ENCODE data around the gene FHOD3.

The FHOD3 gene

DNA sequence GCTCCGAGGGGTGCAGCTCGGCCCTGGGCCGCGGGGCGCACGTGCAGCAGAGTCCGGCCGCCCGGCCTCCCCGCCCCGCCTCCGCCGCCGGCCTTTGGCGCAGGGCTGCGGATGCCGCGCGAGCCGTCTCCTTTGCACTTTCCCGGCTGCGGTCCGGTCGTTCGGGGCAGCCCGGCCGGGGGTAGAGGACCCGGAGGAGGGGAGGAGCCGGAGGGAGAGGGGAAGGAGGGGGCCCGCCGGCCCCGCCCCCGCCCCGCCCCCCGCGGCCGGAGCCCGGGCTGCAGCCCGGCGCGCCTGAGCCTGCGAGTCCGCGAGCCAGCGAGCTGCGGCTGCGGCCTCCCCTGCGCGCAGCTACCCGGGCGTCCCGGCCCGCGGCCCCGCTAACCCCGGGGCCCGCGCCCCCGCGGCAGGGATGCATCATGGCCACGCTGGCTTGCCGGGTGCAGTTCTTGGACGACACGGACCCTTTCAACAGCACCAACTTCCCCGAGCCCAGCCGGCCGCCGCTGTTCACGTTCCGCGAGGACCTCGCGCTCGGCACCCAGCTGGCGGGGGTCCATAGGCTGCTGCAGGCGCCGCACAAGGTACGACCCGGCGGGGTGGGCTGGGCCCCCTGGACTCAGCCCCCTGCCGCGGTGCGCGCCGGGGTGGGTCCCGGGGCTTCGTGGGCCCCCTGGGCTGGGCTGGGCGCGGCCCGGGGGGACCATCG is at the start of gene FHOD3:
TSS of gene FHOD3 (plus strand) at position 297 of the 709 bp plus-strand sequence. CDS start at position 420, 123 bp downstream.
- no peak for DNase-seq

DNA sequence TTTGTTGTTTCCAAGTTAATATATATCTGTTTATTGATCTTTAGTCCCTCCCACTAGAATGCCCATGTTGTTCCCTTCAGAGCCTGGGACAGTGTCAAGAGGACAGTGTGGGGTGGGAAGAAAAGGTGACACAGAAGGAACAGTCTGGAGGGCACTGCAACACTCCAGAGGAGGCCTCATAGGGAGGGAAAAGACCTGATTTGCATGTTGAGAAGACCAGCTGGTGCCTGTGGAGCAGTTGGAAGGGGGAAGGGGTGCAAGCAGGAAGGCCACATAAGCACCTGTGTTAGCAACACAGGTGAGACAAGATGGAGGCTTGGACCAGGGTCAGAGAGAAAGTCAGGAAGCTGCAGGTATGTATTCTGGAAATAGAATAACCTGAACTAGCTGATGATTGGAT is 48.1 kb upstream of the FHOD3 start:
- no peak for DNase-seq

DNA sequence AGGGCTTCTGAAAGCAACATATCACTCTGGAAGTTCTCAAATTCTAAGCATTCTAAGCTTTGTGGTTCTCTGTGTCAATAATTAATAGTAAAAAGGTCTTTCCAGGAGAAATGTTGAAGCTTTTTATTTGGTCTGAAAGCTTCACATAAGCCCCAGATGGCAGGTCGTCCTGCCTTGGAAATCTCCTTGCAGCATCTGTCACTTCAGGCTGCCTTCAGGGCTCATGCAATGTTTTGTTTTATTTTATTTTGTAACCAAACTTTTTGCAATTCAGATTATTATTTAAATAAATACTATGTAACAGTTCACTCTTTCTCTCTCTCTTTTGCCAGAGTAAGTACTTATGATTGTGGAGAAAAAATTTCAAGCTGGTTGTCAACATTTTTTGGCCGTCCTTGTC is 46.7 kb upstream of the FHOD3 start:
- no peak for DNase-seq

DNA sequence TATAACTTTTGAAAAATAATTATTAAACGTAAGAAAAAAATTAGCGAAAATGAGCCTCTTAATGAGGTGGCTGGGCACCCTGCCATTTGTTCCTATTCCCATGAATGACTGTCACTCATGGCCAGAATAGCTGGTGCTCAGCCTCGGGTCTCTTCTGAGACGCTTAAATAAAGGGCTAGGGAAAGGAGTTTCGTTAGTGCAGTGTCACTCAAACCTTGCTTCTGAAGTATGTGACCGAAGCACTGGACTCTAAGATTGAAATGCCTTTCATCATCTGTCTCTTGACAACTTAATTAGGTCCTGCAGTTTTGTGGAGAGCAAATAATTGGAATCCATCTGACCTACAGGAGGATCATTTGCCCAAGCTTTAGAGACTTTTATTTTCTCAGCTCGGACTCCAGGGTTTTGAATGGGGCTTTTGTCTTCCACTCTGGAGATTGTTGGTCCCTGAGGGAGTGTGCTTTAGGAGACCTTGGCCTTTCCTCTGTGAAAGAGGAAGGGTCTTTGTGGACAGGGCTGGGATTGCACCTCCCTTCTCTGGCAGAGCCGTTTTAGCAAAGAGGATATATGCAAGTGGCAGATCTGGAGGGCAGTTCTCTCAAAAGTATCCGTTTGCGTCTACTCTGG is 42.3 kb upstream of the FHOD3 start:
- no peak for DNase-seq

DNA sequence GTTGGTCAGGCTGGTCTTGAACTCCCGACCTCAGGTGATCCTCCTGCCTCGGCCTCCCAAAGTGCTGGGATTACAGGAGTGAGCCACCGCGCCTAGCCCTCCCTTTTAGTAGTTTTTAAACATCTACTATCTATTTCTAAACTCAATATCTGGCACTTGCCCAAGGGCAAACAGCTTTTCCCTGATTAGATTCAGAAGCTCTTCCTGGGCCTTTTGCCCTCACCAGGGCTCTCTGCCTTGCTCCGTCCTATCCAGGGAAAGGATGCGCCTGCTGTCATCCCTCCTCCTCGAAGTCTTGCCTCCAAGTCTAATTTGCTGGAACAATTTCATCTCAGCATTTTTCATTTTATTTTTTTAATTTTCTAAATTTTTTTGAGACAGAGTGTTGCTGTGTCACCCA is 41.4 kb upstream of the FHOD3 start:
- DNase-seq = no peak

DNA sequence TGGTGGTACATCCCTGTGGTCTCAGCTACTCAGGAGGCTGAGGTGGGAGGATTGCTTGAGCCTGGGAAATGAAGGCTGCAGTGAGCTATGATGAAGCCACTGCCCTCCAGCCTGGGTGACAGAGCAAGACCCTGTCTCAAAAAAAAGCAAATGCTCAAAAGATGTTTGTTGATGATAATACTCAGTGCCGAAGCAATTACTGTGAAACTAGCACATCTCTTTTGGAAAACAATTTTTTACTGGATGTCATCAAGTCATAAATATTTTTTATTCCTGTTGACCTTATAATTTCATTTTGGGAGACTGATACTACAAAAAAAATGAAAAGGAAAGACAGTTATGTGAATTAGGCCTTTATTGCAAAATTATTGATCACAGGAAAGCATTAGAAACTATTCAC is 34.5 kb upstream of the FHOD3 start:
- DNase-seq = no peak

DNA sequence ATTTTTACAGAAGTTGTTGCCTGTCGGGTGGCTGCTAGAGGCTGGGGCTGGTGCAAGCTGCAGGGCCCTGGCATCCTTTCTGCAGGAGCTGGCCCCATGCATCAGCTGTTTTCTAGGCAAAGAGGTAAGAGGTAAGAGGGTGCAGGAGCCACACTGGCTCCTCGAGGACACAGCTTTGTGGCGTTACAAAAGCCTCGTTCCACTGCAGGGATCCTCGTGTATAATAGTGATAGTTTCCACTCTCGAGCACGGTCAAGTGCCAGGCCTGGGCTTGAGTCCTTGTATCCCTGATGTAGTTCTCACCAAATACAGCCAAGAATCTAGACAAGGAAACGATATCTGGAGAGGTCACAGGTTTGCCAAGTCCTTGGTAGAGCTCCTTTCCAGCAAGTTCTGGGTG is 33.2 kb upstream of the FHOD3 start:
- DNase-seq = no peak

DNA sequence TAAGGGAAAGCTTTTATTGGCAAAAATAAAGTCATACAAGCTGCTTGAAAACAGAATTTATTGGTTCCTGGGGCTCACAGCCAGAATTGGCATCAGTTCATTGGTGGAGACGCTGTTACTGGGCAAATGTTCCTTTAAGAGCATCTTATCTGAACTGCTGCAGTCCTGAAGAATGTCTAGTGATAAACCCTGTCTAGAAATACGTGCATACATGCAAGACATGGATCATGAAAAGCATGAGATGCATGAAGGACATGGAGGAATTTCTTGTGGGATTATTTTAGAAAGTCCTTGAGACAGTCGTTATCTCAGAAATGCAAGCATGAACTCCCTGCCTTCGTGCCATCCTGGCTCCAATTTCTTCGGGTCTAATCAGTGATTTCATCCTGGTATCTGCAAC is 32.5 kb upstream of the FHOD3 start:
- no peak for DNase-seq

DNA sequence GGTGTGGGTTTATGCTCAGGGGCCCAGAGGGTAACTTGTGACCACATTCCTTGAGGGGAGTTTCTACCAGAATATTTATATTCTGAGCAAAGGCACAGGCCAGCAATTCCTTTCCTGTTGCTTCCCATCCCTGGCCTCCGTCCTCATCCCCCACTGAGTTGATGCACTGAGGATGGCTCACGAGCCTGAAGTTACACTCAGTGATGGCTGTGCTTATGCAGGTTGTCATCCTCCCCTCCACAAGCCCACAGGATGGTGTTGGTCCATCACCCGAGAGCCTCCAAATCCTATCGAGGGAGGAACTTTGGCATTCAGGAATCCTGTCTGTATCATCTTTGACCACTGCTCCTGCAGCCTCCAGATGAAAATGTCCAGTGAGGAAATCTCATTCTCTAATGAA is 28.4 kb upstream of the FHOD3 start:
- DNase-seq = no peak

DNA sequence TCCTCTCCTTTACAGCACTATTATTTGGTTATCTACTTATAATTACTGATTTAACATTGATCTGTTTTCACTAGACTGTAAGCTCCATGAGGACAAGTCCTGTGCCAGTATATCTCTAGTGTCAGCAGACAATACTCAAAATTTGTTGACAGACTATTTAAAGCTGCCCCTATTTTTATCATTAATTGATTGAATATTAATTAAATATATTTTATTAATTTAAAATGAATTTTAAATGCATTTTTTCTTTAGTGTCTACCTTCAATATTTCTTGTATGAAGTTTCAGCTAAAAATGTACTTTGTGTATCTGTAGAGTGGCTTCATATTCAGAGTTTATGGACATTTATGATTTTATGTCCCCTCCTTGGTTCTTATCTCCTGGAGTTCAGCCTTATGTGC is 26.4 kb upstream of the FHOD3 start:
- DNase-seq = no peak

DNA sequence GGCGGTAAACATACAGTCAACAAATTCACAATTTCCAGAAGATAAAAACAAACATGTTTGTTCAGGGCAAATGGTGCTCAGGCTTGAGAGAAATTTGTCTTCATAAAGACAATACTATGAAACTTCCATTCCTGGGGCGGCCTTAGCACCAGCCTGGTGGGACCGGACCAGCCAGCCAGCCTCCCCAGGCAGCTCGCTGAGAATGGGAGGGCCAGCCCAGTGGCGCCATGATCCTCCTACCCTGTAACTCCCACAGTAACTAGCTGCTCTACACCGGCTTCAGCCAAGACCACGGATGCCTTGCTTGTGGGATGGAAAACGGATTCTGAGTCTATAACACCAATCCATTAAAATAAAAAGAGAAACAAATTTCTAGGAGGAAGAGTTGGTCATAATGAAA is 24.2 kb upstream of the FHOD3 start:
- no peak for DNase-seq

DNA sequence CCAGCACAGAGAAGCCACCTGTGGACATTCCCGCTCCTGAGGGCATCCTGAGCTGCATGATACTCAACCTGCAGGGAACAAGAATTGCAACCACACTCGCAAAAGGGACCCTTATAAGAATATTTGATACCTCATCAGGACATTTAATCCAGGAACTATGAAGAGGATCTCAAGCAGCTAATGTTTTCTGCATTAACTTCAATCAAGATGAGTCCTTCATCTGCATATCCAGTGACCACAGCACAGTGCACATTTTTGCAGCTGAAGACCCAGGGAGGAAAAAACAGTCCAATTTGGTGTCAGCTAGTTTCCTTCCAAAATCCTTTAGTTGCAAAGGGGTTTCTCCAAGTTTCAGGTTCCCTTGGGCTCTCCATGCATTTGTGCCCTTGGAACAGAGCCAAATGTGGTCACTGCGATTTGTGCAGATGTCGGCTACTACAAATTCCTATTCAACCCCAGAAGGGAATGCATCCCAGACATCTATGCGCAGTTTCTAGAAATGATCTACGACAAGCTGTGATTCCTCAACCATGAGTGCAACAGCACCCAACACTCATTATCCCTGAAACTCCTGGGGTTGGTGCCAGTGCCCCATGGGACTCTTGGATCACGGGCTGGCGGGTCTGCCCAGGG is 23.3 kb upstream of the FHOD3 start:
- no peak for DNase-seq

DNA sequence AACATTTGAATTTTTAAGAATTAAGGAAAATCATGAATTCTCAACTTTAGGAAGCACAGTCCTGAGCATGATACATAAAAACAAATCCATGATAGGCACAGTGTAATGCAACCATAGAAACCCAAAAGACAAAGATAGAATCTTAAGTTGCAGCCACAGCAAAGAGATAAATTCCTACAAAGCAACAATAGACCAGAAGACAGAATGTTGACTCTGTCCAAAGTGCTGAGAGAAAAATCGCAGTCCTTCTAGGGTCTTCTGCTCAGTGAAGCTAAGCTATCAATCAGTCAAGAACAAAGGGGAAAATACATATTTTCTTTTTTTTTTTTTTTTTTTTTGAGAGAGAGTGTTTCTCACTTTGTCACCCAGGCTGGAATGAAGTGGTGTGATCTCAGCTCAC is 22.0 kb upstream of the FHOD3 start:
- DNase-seq = no peak

DNA sequence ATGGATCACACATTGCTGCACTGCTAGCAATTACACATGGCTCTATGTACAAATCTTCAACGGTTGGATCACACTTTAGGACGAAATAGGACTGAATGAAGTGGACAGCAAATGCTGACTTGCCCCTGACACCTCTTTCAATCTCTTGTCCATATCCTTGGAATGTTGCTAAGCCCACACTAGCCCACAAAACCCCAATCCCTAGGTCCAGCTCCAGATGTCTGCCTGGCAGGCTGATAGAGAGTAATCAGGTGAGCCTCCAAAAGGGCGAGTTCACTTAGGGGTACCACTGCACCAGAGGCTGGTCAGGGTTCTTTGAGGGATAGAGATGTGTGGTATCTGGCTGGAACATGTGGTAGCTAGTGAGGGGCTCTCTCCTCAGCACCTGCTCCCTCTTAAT is 18.5 kb upstream of the FHOD3 start:
- no peak for DNase-seq

DNA sequence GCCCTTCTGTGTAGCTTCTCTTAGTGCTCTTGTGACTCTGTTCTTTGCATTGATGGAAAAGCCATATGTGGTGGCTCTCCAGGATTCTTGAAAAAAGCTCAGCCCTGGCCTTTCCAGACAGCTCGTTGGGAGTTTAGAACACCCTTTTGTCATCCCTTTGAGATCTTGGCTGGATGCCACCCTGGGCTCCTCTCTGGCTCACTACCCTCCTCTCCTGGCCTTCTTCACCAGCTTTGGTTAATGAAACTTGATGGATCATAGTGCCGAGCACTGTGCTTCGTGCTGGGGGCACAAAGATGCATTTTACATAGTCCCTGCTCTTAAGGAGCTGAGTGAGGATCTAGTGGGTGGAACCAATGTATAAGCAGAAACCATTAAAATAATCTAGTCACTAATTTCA is 15.6 kb upstream of the FHOD3 start:
- DNase-seq = no peak

DNA sequence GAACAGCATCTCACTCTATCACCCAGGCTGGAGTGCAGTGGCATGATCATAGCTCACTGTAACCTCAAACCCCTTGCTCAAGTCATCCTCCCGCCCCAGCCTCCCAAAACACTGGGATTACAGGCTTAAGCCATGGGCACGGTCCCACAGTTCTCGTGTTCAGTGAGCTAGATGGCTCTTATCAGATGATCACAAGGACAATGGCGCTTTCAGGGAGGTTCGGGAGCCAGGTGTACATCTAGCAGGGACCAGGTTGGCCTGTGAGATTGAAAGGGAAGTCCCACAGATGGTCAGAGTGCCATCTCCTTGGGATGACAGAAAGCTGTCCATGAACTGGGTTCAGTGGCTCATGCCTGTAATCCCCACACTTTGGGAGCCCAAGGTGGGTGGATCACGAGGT is 14.1 kb upstream of the FHOD3 start:
- no peak for DNase-seq

DNA sequence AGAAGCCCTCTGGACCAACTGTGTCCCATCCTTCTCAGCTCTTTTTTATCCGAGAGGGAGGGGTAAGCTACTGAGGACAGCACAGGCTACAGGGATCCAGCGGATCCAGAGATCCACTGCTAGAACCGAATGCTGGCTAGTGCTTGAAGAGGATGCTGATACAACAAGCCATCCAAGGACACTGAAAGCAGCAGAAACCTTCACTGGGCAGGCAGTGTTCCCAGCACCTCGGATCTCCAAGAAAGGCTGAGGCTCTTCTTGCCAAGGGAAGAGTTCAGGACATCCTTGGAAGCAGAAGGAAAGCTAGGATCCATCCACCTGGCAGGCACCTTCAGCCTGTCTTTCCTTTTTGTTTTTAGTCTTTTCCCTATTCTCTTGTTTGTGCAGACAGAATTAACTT is 13.2 kb upstream of the FHOD3 start:
- DNase-seq = no peak

DNA sequence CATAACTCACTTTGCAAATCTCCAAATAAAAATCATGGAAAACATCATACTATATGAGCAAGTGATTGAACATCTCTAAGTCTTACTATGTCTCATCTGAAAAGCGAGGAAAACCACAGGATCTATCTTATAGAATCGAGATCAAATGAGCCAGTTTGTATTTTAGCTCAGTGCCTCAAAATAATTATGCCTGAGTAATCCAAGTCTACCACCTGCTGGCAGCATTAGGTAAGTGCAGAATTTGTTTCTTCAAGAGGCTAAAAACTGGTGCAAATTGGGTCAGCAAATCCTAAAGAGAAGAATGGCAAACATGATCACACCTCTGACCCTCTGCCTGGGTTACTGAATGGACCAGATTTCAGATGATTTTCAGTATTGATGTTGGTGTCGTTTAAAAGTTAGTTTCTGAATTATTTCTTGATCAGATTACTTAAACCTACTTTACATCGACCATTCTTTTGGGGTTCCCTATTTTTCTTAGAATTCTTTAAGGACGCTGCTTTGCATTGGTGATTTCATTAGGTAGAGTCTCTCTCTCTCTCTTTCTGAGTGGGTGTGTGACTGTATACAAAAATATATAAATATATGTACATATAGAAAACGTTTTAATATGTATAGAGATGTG is 12.7 kb upstream of the FHOD3 start:
- DNase-seq = peak; percentile 69

DNA sequence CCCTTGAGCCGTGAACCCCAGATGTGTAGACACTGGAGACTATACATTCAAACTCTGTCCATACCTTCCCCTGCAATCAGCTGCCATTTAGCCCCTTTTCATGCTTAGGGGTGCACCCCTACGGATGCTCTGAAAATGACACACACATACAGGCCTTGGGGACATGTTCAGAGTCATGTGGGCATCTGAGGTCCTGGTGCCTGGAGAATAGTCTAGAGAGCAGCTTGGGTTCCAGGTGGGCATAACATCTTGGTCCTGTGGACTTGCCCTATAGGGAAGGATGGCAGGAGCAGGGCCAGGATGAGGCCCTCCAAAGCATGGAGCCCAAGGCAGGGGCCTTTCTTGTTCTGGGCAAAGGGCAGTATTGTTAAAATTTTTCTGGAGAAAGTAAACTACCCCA is 9.9 kb upstream of the FHOD3 start:
- no peak for DNase-seq

DNA sequence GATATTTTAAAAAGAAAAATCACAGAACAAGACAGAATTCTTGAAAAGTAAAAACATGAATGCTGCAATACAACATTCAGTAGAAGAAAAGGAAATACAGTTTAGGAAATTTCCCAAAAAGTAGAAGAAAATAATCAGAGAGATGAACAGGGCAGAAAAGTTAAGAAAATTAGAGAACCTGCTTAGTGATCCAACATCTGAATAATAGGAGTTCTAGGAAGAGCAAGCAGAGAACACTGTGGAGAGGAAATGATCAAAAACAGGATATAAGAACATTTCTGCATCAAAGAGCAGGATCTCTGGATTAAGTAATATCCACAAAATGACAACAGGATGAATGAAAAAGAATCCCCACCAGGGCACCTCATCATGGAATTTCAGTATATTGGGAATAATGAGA is 8.8 kb upstream of the FHOD3 start:
- no peak for DNase-seq

DNA sequence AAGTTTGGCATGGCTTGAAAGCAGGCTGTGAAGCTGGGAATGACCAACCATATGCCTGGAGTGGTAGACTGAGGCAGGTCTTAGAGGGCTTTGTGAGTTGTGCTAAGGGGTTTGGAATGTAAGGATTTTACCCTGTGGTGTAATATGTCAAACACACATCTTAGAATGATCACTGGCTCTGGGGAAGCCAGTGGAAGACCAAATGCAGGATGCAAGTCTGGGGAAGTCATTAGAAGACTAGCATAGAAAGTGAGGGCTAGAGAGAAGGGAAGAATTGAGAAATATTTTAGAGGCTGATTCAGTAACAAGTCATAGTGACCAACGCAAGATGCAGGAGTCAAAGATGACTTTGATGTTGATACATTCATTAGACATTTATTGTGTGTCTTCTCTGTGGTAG is 3.5 kb upstream of the FHOD3 start:
- DNase-seq = no peak

DNA sequence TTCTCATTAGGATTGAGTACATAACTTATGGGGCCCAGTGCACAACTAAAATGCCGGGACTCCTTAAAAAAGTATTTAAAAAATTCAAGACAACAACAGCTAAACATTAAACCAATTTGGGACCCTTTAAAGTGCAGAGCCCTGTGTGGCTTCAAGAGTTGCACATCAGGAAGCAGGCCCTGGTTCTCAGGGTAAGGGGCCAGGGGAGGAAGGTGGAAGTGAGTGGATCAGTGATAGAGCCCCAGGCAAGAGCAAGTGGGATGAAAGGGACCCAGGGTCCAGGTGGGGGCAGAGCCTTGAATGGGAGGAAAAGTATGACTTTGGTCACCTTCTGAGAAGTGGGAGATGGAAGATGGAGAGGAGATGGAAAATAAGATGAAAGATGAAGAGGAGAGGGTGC is 2.3 kb upstream of the FHOD3 start:
- DNase-seq = no peak

DNA sequence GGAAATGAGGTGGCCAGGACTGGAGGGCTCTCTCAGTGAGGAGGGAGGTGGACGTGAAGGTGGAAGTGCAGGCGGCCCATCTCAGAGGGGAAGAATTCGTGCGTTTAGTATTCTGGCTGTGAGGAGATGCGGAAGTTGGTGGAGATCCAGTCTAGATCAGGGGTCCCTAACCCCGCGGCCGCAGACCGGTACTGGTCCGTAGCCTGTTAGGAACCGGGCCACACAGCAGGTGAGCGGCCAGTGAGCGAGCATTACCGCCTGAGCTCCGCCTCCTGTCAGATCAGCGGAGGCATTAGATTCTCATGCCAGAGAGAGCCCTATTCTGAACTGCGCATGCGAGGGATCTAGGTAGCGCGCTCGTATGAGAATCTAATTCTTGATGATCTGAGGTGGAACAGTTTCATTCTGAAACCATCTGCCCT is 1.6 kb upstream of the FHOD3 start:
- DNase-seq = no peak

All from CD4-positive, alpha-beta T cell treated with Interleukin-17A for 1 hour (primary cell).